ENCODE results near the gene HYLS1.

The HYLS1 gene

DNA sequence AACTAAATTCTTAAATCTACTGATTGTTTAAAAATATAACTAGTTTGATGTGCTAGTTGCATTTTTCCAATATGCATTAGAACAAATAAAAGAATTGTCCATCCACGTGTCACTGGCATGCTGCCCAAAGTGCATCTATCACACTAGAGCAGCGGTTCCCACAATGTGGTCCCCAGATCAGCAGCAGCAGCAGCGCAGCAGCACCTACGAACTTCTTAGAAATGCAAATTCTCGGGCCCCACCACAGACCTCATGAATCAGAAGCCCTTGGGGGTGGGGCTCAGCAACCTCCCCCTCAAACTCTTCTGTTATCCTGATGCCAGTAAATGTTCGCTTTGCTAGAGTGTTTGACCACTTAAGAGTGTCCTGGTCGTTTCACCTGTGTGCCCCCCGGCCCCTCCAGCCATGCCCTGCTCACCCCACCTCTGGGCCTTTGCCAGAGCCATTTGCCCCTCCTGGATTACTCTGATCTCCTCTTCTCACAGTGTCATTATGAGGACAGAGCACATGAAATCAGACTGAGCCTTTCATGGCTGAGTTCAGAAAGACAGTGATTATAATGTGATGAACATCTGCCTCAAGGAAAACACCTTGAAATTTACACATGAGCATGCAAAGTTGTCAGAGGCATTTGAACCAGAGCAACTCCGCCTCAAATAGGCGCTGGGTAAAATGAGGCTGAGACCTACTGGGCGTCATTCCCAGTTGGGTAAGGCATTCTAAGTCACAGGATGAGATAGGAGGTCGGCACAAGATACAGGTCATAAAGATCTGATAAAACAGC, 45.8 kb downstream of the HYLS1 start:
- TF ChIP-seq, protein P1, sequence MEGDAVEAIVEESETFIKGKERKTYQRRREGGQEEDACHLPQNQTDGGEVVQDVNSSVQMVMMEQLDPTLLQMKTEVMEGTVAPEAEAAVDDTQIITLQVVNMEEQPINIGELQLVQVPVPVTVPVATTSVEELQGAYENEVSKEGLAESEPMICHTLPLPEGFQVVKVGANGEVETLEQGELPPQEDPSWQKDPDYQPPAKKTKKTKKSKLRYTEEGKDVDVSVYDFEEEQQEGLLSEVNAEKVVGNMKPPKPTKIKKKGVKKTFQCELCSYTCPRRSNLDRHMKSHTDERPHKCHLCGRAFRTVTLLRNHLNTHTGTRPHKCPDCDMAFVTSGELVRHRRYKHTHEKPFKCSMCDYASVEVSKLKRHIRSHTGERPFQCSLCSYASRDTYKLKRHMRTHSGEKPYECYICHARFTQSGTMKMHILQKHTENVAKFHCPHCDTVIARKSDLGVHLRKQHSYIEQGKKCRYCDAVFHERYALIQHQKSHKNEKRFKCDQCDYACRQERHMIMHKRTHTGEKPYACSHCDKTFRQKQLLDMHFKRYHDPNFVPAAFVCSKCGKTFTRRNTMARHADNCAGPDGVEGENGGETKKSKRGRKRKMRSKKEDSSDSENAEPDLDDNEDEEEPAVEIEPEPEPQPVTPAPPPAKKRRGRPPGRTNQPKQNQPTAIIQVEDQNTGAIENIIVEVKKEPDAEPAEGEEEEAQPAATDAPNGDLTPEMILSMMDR (IDR thresholded peaks at IDR 0.05; ENCODE audit: low read depth, low read length) = no peak
- DNase-seq (ENCODE audit: low read depth in 2 of 2) = no peak
- H3K4me3 ChIP-seq (replicated peaks in 1 of 2; ENCODE audit: low read depth in 2 of 2, low read length in 2 of 2) = no peak overlapping the region

DNA sequence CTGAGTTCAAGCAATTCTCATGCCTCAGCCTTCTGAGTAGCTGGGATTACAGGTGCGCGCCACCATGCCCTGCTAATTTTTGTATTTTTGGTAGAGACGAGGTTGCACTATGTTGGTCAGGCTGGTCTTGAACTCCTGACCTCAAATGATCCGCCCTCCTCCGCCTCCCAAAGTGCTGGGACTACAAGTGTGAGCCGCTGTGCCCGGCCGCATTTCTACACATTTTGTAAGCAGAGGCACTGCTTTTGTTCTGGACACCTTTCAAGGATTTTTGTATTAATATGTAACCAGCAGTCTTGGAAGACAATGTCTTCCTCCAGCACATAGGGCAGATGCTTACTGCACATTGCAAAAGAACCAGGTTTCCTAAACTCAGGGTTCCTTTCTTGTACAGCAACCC, 47.0 kb downstream of the HYLS1 start:
- TF ChIP-seq, protein P1 (IDR thresholded peaks at IDR 0.05; ENCODE audit: low read depth, low read length) = no peak

DNA sequence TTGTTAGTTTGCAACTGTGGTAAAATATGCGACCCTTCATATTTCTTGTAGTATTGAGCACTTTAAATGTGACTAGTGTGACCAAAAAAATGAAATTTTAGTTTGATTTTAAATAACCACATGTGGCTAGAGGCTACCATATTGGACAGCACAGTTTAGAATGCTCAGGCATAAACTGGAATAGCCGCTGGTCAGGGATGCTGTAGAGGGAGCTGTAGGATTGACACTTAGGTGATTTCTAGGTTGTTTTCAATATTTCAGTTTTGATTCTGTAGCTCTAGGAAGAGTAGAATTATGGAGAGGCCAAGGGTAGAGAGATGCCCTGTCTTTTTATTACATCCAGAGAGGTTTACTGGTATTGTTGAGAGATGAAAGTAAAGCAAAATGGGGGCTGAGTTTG, 47.6 kb downstream of the HYLS1 start:
- no peak for DNase-seq (ENCODE audit: low read depth in 2 of 2)
- TF ChIP-seq, protein P1 (IDR thresholded peaks at IDR 0.05; ENCODE audit: low read depth, low read length) = no peak
- H3K4me3 ChIP-seq (replicated peaks in 1 of 2; ENCODE audit: low read depth in 2 of 2, low read length in 2 of 2) = no peak overlapping the region

More for the DNA sequence above, 47.0 kb downstream of the HYLS1 start:
- H3K4me3 ChIP-seq (replicated peaks in 1 of 2; ENCODE audit: low read depth in 2 of 2, low read length in 2 of 2) = no peak overlapping the region
- no peak for DNase-seq (ENCODE audit: low read depth in 2 of 2)

DNA sequence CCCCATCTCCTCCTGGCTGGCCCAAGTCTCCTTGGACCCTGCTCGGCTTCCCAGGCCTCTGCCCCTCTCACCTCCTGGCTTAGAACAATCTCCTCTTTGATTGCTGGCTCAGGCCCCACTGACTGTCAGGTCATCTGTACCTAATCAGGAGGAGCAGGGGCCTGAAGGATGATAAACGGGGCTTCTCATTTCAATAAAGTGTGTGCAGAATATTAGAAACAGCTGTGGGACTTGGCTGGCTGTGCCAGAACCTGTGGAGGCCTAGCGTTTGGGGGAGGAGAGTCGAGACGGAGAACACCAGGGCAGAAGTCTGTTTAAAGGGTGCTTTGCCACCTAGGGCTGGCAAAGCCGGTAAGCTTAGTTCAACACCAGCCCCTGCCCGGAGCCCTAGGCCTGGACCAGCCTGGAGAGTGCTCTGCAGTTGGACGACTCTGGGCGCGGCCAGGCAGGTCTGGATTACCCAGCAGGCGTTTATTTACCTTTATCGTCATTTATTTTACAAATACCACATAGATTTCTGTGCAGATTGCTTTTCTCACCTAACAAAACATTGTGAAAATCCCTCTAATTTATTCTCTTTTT, 48.2 kb downstream of the HYLS1 start:
- DNase-seq (ENCODE audit: low read depth in 2 of 2) = peak in 1 of 2 donors; percentile 33
- H3K4me3 ChIP-seq (replicated peaks in 1 of 2; ENCODE audit: low read depth in 2 of 2, low read length in 2 of 2) = no peak overlapping the region
- TF ChIP-seq, protein P1 (IDR thresholded peaks at IDR 0.05; ENCODE audit: low read depth, low read length) = no peak

DNA sequence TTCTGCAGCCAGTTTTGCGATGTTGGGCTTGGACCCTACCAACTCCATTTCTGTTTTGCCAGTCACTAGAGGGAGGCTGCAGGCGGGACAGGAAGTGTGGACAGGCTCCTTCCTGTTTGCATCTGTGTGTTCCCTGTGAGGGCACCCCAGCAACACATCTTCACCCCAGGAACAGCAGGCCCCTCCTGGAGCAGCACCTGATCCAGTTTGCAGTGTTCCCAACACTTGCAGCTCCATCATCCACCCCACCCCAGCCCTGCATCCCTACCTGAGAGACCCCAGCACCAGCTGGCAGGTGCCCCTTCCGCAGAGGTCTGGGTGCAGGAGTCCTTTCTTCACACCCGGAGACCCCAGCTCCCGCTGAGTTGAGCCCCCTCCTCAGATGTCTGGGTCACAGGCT, 51.0 kb downstream of the HYLS1 start:
- no peak for DNase-seq (ENCODE audit: low read depth in 2 of 2)
- no peak overlapping the region for H3K4me3 ChIP-seq (replicated peaks in 1 of 2; ENCODE audit: low read depth in 2 of 2, low read length in 2 of 2)
- TF ChIP-seq, protein P1 (IDR thresholded peaks at IDR 0.05; ENCODE audit: low read depth, low read length) = no peak

DNA sequence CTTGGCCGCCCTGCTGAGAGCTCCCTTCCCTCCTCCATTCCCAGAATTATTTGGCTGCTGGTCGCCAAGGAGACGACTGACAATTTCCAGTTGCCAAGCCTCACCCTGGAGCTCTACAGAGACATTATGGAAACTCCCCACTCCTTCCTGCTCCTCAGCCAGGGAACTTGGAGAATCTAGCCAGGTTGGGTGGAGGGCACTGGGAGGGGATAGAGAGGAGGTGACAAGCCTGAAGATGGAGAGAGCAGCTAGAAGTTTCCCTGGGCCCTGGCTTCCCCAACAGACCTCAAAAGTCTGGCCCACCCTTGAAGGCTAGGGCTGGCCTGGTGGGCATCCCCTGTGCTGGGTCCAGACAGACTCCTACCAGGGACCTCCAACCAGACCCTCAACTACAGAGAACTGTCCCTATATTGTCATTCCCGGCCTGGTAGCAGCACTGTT, 51.6 kb downstream of the HYLS1 start:
- TF ChIP-seq, protein P1 (IDR thresholded peaks at IDR 0.05; ENCODE audit: low read depth, low read length) = no peak
- DNase-seq (ENCODE audit: low read depth in 2 of 2) = peak in 1 of 2 donors; percentile 60
- H3K4me3 ChIP-seq (replicated peaks in 1 of 2; ENCODE audit: low read depth in 2 of 2, low read length in 2 of 2) = no peak overlapping the region

Data from cardiac fibroblast (primary cell).